Gastrocnemius medialis (tissue), 4 donors: ENCODE measurements around the gene EPS15. TPM values are rescaled to one million over a fixed set of nuclear protein-coding genes. Genes with fewer than 3 reads are reported as not detected.

Experiments
- ATAC-seq, 2 donors: fragments of 150-250 bp; one replicate each; pipeline ENCODE4 v1.9.1; 2016
- DNase-seq, 2 donors: peaks; one replicate each; pipeline ENCODE4 v3.0.0-alpha.2; 2019
- H3K27ac ChIP-seq, 4 donors: fragments of 200-600 bp; sonication (generic); 1 replicate in 1 of 4; 2 replicates in 3 of 4; pipeline ENCODE4 v1.5.1; 2016 to 2018; ENCODE audit warnings: mild to moderate bottlenecking in 2 of 4, moderate library complexity in 1 of 4
- H3K27me3 ChIP-seq, 3 donors: fragments of 200-600 bp; sonication (generic) in 2 of 3; 1 replicate in 1 of 3; 2 replicates in 2 of 3; pipeline versions ENCODE4 v1.5.1 to v1.6.0; 2016 to 2019; ENCODE audit warnings: mild to moderate bottlenecking in 1 of 3, moderate library complexity in 1 of 3
- H3K36me3 ChIP-seq, 2 donors: fragments of 200-600 bp; sonication (generic) in 1 of 2; one replicate each; pipeline ENCODE4 v1.5.1; 2017 to 2018
- H3K4me1 ChIP-seq, 2 donors: fragments of 200-600 bp; sonication (generic) in 1 of 2; one replicate each; pipeline ENCODE4 v1.5.1; 2016 to 2017; ENCODE audit warnings: mild to moderate bottlenecking in 2 of 2
- H3K4me3 ChIP-seq, 4 donors: fragments of 200-600 bp; sonication (generic) in 3 of 4; 1 replicate in 1 of 4; 2 replicates in 3 of 4; pipeline ENCODE4 v1.5.1; 2016 to 2019; ENCODE audit warnings: mild to moderate bottlenecking in 2 of 4
- H3K9me3 ChIP-seq, 3 donors: fragments of 200-600 bp; sonication (generic) in 2 of 3; 1 replicate in 1 of 3; 2 replicates in 2 of 3; pipeline ENCODE4 v1.5.1; 2016 to 2019
- POLR2A ChIP-seq, 2 donors: fragments of 450-650 bp; IDR thresholded peaks; one replicate each; pipeline ENCODE4 v1.6.1; 2017; ENCODE audit warnings: antibody characterized with exemption in 2 of 2, mild to moderate bottlenecking in 2 of 2, moderate library complexity in 2 of 2
- in situ Hi-C, 4 donors: fragments of 200-750 bp; cut with MboI; loops; one replicate each; pipeline versions ENCODE4 v1.15.0 to v1.8.0; 2017; ENCODE audit warnings: low sequenced_read_pairs in 4 of 4
- intact Hi-C: fragments of 100-400 bp; cut with DNase I; formaldehyde crosslinking; loops from one replicate; pipeline ENCODE4 v1.15.1; 2023; ENCODE audit warnings: low total_unique reads
- total RNA-seq, 4 donors: library from RNA; depleted of rRNA; stranded (reverse); fragments of >200 nt; gene quantifications; one replicate each; pipeline versions ENCODE4 v1.1.0 to v1.2.3, GENCODE V29; 2016
- TF ChIP-seq, protein P1 (sequence below), 5 experiments: fragments of 450-650 bp in 3 of 5; fragments of 200-600 bp in 2 of 5; sonication (generic) in 2 of 5; IDR thresholded peaks in 4 of 5; conservative IDR thresholded peaks in 1 of 5; 1 replicate in 4 of 5; 2 replicates in 1 of 5; pipeline ENCODE4 v1.5.1; 2016 to 2019; ENCODE audit warnings: antibody characterized with exemption in 5 of 5, mild to moderate bottlenecking in 3 of 5, moderate library complexity in 3 of 5

EPS15 gene
- total RNA-seq, 4 donors from 2014 or later, result 44.8 to 121 (median 71.0) TPM

DNA sequence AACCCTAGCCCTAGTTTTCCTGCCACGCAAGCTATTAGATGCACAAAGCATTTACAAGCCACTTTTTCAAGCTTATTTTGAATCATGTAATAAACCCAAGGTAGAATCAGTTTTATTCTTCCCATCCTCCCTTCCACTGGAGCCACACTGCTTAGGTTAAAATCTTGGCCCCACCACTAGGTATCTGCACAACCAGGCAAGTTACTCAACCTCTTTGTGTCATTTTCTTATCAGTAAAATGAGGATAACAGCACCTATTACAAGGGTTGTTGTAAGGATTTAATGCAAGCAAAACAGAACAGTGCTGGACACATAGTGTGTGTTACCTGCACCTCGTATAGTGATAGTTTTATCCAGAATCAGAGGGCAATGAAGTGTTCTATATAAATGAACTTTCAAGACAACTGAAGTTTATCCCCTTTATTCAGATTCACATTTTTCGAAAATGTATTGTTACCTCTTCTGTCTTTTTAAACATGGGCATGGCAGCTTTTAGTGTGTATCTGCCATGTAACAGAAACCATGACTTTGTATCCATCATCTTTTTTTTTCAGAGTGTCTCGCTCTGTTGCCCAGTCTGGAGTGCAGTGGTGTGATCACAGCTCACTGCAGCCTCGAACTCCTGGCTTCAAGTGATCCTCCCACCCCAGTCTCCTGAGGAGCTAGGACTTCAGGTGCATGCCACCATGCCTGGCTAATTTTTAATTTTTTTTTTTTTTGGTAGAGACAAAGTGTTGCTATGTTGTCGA, 171.5 kb downstream of the EPS15 start:
- ATAC-seq (no peak), DNase-seq (no peak)
- Histone ChIP-seq H3K9me3 (no peaks in the 10 kb centered on the region), H3K27ac (no peak overlapping the region), H3K36me3 (no peaks in the 10 kb centered on the region), H3K4me1 (no peaks in the 10 kb centered on the region), H3K27me3 (peaks cover 24% of the 10 kb centered on the region in 3 donors), H3K4me3 (no peak overlapping the region)
- in situ Hi-C loops, result no loop called here
- intact Hi-C loops, result no loop called here
- TF ChIP-seq, protein P1, sequence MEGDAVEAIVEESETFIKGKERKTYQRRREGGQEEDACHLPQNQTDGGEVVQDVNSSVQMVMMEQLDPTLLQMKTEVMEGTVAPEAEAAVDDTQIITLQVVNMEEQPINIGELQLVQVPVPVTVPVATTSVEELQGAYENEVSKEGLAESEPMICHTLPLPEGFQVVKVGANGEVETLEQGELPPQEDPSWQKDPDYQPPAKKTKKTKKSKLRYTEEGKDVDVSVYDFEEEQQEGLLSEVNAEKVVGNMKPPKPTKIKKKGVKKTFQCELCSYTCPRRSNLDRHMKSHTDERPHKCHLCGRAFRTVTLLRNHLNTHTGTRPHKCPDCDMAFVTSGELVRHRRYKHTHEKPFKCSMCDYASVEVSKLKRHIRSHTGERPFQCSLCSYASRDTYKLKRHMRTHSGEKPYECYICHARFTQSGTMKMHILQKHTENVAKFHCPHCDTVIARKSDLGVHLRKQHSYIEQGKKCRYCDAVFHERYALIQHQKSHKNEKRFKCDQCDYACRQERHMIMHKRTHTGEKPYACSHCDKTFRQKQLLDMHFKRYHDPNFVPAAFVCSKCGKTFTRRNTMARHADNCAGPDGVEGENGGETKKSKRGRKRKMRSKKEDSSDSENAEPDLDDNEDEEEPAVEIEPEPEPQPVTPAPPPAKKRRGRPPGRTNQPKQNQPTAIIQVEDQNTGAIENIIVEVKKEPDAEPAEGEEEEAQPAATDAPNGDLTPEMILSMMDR (IDR thresholded peaks at IDR 0.05 in 4 of 5, conservative IDR thresholded peaks at IDR 0.05 in 1 of 5), result no peak
- no peak for TF ChIP-seq POLR2A (IDR thresholded peaks at IDR 0.05)

DNA sequence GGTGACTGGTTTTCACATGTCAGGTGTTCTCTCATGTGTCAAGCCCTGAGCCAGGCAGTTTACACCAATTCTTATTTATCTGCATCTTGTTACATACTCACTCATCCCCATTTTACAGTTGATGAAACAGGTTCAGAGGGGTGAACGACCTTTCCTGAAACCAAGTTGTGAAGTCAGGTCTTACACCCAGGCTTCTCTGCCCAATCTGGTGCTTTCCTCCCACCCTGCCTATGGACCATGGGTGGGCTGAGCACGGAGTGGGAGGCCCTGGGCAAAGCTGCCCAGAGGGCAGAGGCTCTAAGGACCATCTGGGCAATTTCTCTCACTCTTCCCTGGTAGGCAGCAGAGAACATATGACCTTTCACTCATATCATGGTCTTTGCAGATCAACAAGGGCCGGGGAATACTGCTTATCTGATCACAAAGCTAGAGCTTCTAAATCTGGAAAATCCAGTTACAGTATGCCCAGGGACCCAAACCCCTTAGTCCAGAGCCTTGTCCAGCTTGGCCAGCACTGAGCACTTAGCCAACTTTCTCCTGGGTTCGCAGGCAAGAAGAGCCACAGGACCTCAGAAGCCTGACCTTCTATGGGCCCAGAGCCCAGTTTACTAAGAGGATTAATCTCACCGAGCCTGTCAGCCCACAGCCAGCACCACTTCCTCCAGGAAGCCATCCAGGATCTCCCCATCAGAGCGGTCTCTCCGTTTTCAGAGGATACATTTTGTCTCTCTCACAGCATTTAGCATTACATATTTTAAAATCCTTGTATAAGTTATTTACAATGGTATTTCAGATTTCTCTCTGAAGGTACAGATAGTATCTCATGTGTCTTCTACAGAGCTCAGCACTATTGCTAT, 172.8 kb downstream of the EPS15 start:
- Histone ChIP-seq H3K4me3 (no peak overlapping the region), H3K27ac (no peak overlapping the region), H3K27me3 (peaks cover 24% of the 10 kb centered on the region in 3 donors), H3K9me3 (no peaks in the 10 kb centered on the region), H3K36me3 (no peaks in the 10 kb centered on the region), H3K4me1 (no peaks in the 10 kb centered on the region)
- in situ Hi-C loops, result no loop called here
- no peak for DNase-seq
- intact Hi-C loops, result no loop called here
- ATAC-seq, result no peak
- TF ChIP-seq, protein P1 (IDR thresholded peaks at IDR 0.05 in 4 of 5, conservative IDR thresholded peaks at IDR 0.05 in 1 of 5), result no peak
- TF ChIP-seq POLR2A (IDR thresholded peaks at IDR 0.05), result no peak

DNA sequence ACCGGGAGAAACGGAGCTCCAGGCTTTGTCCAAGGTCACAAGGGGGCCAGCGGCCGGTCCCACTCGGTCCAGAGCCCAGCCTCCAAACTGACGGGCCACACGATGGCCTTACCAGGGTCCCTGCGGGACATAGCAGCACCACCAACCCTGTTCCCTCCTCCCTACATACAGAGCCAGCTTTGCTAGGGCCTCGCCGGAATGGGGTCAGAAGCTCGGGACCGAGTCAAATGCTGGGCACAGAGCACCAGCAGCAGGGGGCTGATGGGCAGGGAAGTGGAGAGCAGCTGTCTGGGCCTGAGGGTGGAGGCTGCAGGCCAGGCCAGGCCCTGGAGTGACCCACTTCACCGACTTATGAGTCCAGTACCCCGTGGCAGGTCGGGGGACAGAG, 173.8 kb downstream of the EPS15 start:
- peak in 1 of 2 donors; percentile 34 for ATAC-seq
- Histone ChIP-seq H3K27ac (no peak overlapping the region), H3K9me3 (no peaks in the 10 kb centered on the region), H3K4me1 (no peaks in the 10 kb centered on the region), H3K4me3 (peak overlapping the region in 1 of 4 donors; percentile 18), H3K36me3 (no peaks in the 10 kb centered on the region), H3K27me3 (peaks cover 24% of the 10 kb centered on the region in 3 donors)
- intact Hi-C loops, result no loop called here
- TF ChIP-seq POLR2A (IDR thresholded peaks at IDR 0.05), result no peak
- TF ChIP-seq, protein P1 (IDR thresholded peaks at IDR 0.05 in 4 of 5, conservative IDR thresholded peaks at IDR 0.05 in 1 of 5), result no peak
- in situ Hi-C loops, result no loop called here
- DNase-seq, result peak in 1 of 2 donors; percentile 22

DNA sequence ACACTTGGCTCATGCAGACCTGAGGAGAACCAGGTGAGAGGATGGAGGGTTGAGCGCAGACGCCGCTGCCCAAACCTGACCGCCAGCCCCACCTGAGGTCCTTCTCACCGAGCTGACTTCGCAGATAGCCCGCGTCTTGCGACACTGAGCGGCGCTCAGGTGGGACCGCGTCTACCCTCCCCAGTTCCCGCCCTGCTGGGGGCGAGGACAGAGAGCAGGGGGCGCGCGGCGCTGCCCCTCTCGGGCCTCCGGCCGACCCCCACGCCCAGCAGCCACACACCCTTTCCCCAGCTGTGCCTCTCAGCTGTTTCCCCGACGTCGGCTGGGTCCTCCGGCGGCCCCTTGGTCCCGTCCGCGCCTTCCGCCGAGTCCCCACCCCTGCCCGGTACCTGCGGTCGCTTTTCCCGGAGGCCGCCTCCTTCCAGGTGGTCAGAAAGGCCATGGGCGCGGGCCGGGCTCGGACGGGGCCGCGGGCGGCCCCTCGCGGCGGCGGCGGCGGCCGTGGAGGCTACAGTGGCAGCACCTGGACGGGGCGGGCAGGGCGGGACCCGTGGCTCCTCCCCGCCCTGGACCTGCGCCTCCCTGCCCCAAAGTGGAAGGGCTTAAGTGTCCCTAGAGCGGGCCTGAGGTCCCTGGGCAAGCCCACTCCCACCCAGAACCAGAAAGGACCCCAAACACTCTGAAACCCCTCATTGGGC, 174.3 kb downstream of the EPS15 start:
- Histone ChIP-seq H3K27ac (no peak overlapping the region), H3K36me3 (no peaks in the 10 kb centered on the region), H3K4me3 (peak overlapping the region in 1 of 4 donors; percentile 18), H3K27me3 (peaks cover 24% of the 10 kb centered on the region in 3 donors), H3K4me1 (no peaks in the 10 kb centered on the region), H3K9me3 (no peaks in the 10 kb centered on the region)
- in situ Hi-C loops (no loop called here), intact Hi-C loops (no loop called here)
- TF ChIP-seq, protein P1 (IDR thresholded peaks at IDR 0.05 in 4 of 5, conservative IDR thresholded peaks at IDR 0.05 in 1 of 5), result no peak
- TF ChIP-seq POLR2A (IDR thresholded peaks at IDR 0.05), result no peak
- DNase-seq (no peak), ATAC-seq (peak; percentile 16 to 37)
